Activated CD8-positive, alpha-beta memory T cell treated with anti-CD3 and anti-CD28 coated beads, Interleukin-2, amount 50 U/mL, for 24 hours (primary cell): Measurements from ENCODE around the gene METTL18.

Experiments
- DNase-seq: peaks from one replicate; pipeline ENCODE4 v3.0.0-alpha.2; 2020; ENCODE audit errors: extremely low read depth

The METTL18 gene

GRCh38 chr1:169785267-169785666, 9.4 kb downstream of the METTL18 start:
- DNase-seq = no peak

GRCh38 chr1:169784102-169784501, 10.6 kb downstream of the METTL18 start:
- no peak for DNase-seq

DNA sequence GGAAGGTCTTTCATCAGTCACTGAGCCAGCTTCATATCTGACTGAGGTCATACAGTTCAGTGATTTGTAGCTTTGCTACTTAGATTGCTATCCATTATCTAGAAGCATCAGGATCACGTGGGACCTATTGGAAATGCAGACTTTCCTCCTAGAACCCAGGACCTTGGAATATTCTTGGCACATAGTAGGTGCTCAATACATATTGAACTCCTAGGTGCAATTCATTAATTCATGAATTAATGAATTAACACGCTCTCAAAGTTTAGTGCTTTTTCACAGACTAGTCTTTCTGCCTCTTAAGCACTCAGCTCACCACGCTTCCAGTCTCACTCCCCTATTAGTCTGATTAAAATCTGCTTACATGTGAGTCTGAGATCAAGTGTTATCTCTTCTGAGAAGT, 12.1 kb downstream of the METTL18 start:
- no peak for DNase-seq

GRCh38 chr1:169779970-169780369, 14.7 kb downstream of the METTL18 start:
- DNase-seq = no peak

- no peak for DNase-seq
These were observed 15.6 kb downstream of the METTL18 start for GRCh38 chr1:169779150-169779549.

GRCh38 chr1:169776440-169776839, 18.3 kb downstream of the METTL18 start:
- no peak for DNase-seq

DNA sequence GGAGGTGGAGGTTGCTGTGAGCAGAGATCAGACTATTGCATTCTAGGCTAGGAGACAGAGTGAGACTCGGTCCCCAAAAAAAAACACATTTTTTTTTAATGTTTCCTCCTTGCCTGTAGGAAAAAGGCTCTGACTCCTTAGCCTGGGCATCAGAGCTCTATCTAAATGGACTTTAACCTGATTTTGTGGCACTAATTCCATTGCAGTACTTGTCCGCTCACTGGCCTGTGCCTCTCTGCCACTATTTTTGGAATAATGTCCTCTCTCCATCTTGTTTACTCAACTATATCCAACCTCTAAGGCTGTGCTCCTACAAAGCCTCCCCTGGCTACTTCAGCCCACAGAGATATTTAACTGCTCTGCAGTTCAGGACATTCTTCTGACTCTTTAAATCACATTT, 26.5 kb downstream of the METTL18 start:
- no peak for DNase-seq

GRCh38 chr1:169765580-169766331, 29.0 kb downstream of the METTL18 start:
- no peak for DNase-seq

DNA sequence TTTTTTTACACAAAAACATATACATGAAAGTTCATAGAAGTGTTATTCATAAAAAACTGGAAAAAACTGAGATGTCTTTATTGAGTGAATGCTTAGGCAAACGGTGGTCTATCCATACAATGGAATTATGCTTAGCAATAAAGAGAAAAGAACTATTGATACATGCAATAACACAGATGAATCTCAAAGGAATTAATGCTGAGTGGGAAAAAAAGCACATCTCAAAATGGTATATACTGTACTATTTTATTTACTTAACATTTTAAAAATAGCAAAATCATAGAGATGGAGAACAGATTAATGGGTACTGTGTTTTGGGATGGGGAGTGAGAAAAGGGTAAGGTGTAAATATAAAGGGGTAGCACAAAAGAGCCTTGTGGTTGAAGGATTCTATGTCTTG, 29.8 kb downstream of the METTL18 start:
- DNase-seq = no peak

- DNase-seq = no peak
These were observed 32.0 kb downstream of the METTL18 start for GRCh38 chr1:169762699-169763098.

DNA sequence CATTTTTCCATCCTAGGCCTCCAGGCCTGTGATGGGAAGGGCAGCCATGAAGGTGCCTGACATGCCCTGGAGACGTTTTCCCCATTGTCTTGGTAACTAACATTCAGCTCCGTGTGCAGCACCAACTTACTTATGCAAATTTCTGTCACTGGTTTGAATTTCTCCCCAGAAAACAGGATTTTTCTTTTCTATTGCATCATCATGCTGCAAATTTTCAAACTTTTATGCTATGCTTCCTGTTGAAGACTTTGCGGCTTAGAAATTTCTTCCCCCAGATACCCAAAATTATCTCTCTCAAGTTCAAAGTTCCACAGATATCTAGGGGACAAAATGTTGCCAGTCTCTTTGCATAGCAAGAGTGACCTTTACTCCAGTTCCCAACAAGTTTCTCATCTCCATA, 35.7 kb downstream of the METTL18 start:
- no peak for DNase-seq

- DNase-seq = no peak
These were observed 41.2 kb downstream of the METTL18 start for GRCh38 chr1:169753549-169753948.

- DNase-seq = no peak
These were observed 44.7 kb downstream of the METTL18 start for GRCh38 chr1:169750041-169750440.

GRCh38 chr1:169746550-169746949, 48.2 kb downstream of the METTL18 start:
- DNase-seq = no peak

DNA sequence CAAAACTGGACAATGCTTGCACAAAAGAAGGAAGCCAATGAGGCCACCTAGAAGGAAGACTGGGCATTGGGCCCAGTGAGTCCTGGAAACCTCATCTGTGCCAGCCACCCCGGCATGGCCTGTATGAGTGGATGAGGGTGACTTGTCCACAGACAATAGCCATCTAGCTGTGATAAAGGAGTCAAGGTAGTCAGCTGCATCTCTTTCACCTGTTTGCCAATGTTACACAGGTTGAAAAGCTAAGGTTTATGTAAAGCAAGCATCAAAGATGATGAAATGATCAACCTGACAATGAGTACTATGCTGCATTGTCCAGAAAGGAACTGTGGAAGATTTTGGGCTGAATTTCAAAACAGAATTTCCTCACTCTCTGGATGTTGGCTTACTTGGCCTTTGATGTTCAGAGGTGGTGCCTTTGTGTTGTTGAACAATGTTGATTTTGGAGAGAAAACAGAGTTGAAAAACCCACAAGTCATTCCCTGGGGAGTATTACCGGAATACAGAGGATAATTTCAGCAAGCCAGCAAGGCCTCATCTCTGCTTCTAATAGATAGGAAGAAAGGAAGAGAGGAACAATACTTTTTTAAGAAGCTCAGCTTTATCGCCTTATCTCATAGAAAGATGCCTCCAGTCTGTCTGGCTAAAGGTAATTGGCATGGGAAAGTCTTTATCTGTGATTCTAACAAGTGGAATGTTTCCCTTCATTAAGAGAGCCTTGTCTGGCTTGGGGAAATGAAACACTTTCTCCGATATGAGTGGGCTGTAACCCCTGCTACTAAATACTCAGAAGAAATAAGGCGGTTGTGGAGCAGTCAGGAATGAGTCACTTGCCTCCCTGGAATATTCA, 49.5 kb downstream of the METTL18 start:
- DNase-seq = no peak
